GM21423 (cell line): Measurements from ENCODE around the gene RCSD1.
"Not testable (repeated sequence)": the region's sequence is repeated elsewhere in the genome, so short reads cannot be mapped to it uniquely, and the experiment has no call there.

Experiments
- ATAC-seq: cut with Tn5 transposase; IDR thresholded peaks from one replicate; pipeline ENCODE4 v1.9.1; 2021; ENCODE audit warnings: mild to moderate bottlenecking, moderate library complexity; ENCODE audit not compliant: unreplicated experiment

Gene RCSD1

GRCh38 chr1:167629681-167630567, at the start of gene RCSD1:
Gene RCSD1 (plus strand): TSS chr1:167630232. CDS start chr1:167630424, 192 bp downstream.
- ATAC-seq, result peak; percentile 19

GRCh38 chr1:167582064-167582463, 48.0 kb upstream of the RCSD1 start:
- ATAC-seq, result no peak

GRCh38 chr1:167582722-167583121, 47.3 kb upstream of the RCSD1 start:
- ATAC-seq, result no peak

DNA sequence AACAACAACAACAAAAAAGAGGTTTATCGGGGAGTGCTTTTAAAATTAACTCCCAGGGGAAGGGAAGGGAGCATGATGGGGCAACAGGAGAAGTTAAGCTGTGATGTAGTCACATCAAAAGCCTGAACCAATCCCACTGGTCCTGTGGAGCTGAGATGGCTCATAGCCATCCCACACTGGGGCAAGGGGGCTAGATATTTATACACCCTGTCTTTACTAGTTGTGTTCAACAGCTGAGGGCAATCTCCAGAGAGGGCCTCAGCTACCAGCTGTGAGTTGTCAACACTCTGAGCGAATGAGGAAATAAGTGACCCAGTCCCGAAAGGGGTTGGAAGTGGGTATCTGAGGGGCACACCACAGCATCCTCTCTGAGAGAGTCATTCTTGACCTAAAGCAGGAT, 45.5 kb upstream of the RCSD1 start:
- no peak for ATAC-seq

DNA sequence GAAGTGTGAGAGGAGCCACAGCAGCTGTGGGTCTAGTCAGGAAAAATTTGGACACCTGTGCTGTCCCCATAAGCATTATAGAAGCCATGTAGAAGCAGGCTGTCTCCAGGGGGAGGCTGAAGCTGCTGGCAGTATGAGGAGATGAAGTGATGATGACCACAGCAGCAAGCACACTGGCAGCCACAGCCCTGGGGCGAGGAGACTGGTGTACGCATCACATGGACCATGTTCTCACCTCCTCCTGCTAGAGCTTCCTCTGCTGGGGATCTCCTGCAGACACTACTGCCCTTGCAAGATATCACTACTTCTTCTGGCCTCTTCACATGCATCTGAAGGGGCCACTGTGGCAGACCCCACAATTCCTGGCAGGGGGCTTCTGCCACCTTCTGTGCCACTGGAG, 42.7 kb upstream of the RCSD1 start:
- ATAC-seq, result no peak

GRCh38 chr1:167587872-167588271, 42.2 kb upstream of the RCSD1 start:
- no peak for ATAC-seq

GRCh38 chr1:167588361-167588760, 41.7 kb upstream of the RCSD1 start:
- no peak for ATAC-seq

DNA sequence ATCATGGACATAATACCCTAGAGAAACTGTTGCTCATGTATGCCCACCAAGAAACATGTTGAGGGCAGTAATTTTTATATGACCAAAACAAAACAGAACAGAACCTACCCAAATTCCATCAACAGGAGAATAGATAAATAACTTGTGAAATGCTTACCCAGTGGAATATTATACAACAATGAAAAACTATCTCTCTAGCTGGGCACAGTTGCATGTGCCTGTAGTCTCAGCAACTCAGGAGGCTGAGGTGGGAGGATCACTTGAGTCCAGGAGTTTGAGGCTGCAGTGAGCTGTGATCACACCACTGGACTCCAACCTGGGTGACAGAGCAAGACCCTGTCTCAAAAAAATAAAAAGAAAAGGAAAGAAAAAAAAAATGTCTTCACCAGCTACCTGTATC, 37.6 kb upstream of the RCSD1 start:
- ATAC-seq, result no peak

- no peak for ATAC-seq
Measured at GRCh38 chr1:167593860-167594259, 36.2 kb upstream of the RCSD1 start.

GRCh38 chr1:167594822-167595221, 35.2 kb upstream of the RCSD1 start:
- no peak for ATAC-seq

- peak; percentile 66 for ATAC-seq
Measured at GRCh38 chr1:167599957-167600581, 30.0 kb upstream of the RCSD1 start.

DNA sequence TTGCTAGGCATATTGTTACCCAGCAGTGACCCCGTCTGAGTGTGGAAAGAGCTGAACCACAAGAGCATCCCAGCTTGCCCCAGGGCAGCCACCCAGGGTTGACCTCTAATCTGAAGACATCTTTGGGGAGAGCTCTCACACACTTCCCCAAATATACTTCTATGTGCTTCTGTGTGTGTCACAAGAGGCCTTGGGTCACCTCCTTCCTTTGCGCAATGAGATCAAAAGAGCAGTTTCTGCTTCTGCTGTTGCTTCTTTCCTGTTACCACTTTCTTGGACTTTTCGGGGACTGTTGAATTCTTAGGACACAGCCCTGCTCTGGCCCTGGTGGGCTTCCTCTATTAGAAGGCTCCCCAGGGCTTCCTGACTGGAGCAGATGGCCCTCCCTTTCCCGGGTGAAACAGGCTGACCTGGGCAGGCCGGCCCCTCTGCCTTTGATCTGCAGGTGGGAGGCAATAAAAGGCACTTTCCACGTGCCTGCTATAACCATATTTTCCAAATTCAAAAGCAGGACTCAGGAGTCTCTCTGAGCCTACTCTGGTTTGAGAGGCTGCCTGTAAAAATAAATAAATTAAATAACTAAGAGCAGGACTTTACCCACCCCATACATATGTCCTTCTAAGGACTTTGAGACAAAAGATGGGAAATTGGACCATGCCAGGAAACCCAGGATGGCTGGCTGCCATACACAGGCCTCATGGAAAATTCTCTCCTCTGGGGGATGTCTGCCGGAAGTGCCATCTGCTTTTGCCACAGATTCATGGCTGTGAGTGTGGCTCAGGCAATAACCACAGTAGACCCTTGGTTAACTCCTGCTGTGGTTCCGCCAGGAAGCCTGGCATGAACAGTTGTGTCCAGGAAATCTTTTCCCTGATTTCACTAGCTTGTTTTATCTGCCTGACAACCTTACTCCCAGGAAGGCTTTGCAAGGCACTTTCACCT, 28.3 kb upstream of the RCSD1 start:
- ATAC-seq, result no peak

DNA sequence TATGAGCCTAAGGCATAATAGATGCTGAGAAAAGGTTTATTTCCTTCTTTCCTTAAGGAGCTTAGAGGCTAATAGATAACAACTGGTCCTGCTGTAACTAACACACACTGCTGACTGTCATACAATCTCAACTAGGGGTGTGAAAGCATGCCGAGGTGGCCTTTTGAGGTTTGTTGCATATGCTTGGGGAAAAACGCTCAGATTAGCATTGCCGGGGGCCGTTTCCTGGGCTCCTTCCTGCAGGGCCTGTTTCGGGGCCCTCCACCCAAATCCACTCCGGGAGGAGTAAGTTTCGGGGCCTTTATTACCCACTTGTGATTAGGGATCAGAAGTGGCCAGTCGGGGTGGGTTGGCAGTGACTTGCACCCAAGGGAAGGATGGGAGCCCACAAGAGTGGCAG, 27.2 kb upstream of the RCSD1 start:
- no peak for ATAC-seq

DNA sequence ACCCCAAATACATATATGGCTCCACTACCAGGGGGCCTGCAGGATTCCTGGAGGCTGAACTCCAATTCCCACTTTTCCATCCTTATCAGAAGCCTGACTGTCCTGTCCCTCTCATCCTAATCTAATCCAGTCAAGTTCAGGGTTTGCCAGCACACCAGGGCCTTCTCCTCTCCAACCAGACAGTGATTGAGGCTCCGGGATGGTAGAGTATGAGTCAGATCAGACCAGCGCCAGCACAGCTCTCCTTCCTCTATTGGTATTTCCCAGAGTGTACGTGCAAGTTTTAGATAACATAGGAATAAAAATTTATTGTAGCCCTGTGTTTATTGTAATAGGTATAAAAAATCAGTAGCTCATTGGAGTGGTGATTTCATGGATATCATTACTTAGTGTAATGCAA, 24.5 kb upstream of the RCSD1 start:
- no peak for ATAC-seq

GRCh38 chr1:167611983-167612382, 18.0 kb upstream of the RCSD1 start:
- no peak for ATAC-seq

GRCh38 chr1:167612587-167613385, 17.2 kb upstream of the RCSD1 start:
- ATAC-seq, result no peak

GRCh38 chr1:167613984-167614383, 16.0 kb upstream of the RCSD1 start:
- not testable (repeated sequence) for ATAC-seq

DNA sequence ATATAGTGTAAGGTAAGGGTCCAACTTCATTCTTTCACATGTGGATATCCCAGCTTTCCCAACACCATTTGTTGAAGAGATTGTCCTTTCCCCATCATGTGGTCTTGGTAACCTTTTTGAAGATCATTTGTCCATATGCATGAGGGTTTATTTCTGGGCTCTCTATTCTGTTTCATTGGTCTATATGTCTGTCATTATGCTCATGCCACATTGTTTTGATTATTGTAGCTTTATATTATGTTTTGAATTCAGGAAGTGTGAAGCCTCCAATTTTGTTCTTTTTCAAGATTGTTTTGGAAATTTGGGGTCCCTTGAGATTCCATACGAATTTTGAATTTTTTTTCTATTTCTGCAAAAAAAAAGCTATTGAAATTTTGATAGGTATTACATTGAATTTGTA, 15.2 kb upstream of the RCSD1 start:
- ATAC-seq, result no peak

DNA sequence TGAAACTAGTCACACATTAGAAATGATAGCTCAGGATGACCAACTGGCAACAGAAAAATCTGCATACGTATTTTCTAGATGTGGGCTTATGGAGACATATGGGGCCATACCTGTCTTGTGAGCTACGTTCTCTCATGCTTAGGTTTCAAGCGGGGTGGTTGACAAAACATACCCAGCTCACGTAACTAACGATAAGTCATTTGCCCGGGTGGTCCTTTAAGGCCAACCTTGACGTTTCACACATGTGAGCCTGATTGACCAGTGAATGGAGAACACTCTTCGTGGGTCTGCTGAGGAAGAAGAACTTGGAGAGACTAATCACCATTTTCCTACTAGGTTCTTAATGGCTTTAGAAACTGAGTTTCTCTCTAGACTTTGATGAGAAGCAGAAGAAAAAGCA, 13.5 kb upstream of the RCSD1 start:
- no peak for ATAC-seq
